Trophoblast cell (in vitro differentiated cells and primary cell): ENCODE results near the gene EXOC1.
A peak's percentile ranks its signal among the peaks of the same experiment; 100 is the strongest.

ENCODE experiments used
- DNase-seq, 2 donors: peaks; one replicate each; pipeline ENCODE4 v3.0.0-alpha.2; 2016
- H2AFZ ChIP-seq: 2 replicates; pipeline ENCODE4 v1.6.1; 2013; ENCODE audit warnings: low read length, moderate library complexity, mild to moderate bottlenecking; ENCODE audit not compliant: insufficient read depth, poor library complexity
- H2AK5ac ChIP-seq: 2 replicates; pipeline ENCODE4 v1.6.1; 2013; ENCODE audit warnings: mild to moderate bottlenecking, low read length
- H2BK120ac ChIP-seq: 2 replicates; pipeline ENCODE4 v1.6.1; 2013; ENCODE audit warnings: low read length, mild to moderate bottlenecking, moderate library complexity; ENCODE audit not compliant: insufficient read depth, poor library complexity
- H2BK12ac ChIP-seq: 2 replicates; pipeline ENCODE4 v1.6.1; 2013; ENCODE audit warnings: mild to moderate bottlenecking, low read length, moderate library complexity
- H2BK5ac ChIP-seq: 2 replicates; pipeline ENCODE4 v1.6.1; 2013; ENCODE audit warnings: low read length, low read depth, moderate library complexity, mild to moderate bottlenecking; ENCODE audit not compliant: poor library complexity
- H3K14ac ChIP-seq: 2 replicates; pipeline ENCODE4 v1.6.1; 2013; ENCODE audit warnings: mild to moderate bottlenecking, low read length
- H3K18ac ChIP-seq: 2 replicates; pipeline ENCODE4 v1.6.1; 2013; ENCODE audit warnings: mild to moderate bottlenecking, low read length
- H3K23ac ChIP-seq: 2 replicates; pipeline ENCODE4 v1.6.1; 2013; ENCODE audit warnings: low read length
- H3K27ac ChIP-seq: 2 replicates; pipeline ENCODE4 v1.5.1; 2013; ENCODE audit warnings: low read depth, mild to moderate bottlenecking, inconsistent platforms, low read length, moderate library complexity
- H3K27me3 ChIP-seq: 2 replicates; pipeline ENCODE4 v1.6.1; 2013; ENCODE audit warnings: inconsistent platforms, mild to moderate bottlenecking, low read length, moderate library complexity; ENCODE audit not compliant: insufficient read depth
- H3K36me3 ChIP-seq, 2 experiments: 1 replicate in 1 of 2; 2 replicates in 1 of 2; pipeline ENCODE4 v1.6.1; 2013; ENCODE audit warnings: low read length in 2 of 2, mild to moderate bottlenecking in 2 of 2, moderate library complexity in 1 of 2; ENCODE audit not compliant: insufficient read depth in 2 of 2, control insufficient read depth in 1 of 2
- H3K4ac ChIP-seq: 2 replicates; pipeline ENCODE4 v1.6.1; 2013; ENCODE audit warnings: low read depth, mild to moderate bottlenecking, low read length, moderate library complexity
- H3K4me1 ChIP-seq, 2 experiments: 1 replicate in 1 of 2; 2 replicates in 1 of 2; pipeline ENCODE4 v1.6.1; 2013; ENCODE audit warnings: low read length in 2 of 2, mild to moderate bottlenecking in 2 of 2, moderate library complexity in 1 of 2; ENCODE audit not compliant: insufficient read depth in 2 of 2, control insufficient read depth in 1 of 2
- H3K4me2 ChIP-seq: 2 replicates; pipeline ENCODE4 v1.6.1; 2013; ENCODE audit warnings: inconsistent platforms, mild to moderate bottlenecking, low read length, moderate library complexity
- H3K4me3 ChIP-seq: 2 replicates; pipeline ENCODE4 v1.5.1; 2013; ENCODE audit warnings: mild to moderate bottlenecking, low read depth, low read length, inconsistent platforms
- H3K79me1 ChIP-seq: one replicate; pipeline ENCODE4 v1.6.1; 2013; ENCODE audit warnings: low read length
- H3K79me2 ChIP-seq: 2 replicates; pipeline ENCODE4 v1.6.1; 2013; ENCODE audit warnings: low read length, mild to moderate bottlenecking; ENCODE audit not compliant: control insufficient read depth, insufficient read depth, poor library complexity
- H3K9ac ChIP-seq: 2 replicates; pipeline ENCODE4 v1.6.1; 2013; ENCODE audit warnings: mild to moderate bottlenecking, low read length
- H3K9me3 ChIP-seq: 2 replicates; pipeline ENCODE4 v1.6.1; 2013; ENCODE audit warnings: low read depth, mild to moderate bottlenecking, control low read depth, inconsistent platforms, low read length; ENCODE audit not compliant: insufficient read depth
- H4K12ac ChIP-seq: 2 replicates; pipeline ENCODE4 v1.6.1; 2013; ENCODE audit warnings: low read depth, mild to moderate bottlenecking, low read length, moderate library complexity
- H4K8ac ChIP-seq: 2 replicates; pipeline ENCODE4 v1.6.1; 2013; ENCODE audit warnings: low read depth, mild to moderate bottlenecking, low read length, moderate library complexity
- H4K91ac ChIP-seq: one replicate; pipeline ENCODE4 v1.6.1; 2013; ENCODE audit warnings: low read depth, mild to moderate bottlenecking, low read length, moderate library complexity
- WGBS: extraction: QIAGEN DNeasy Blood & Tissue Kit; methylation state at CpG from one replicate; pipeline ENCODE4 v1.1.7; 2013; ENCODE audit warnings: missing lambda C conversion rate; ENCODE audit not compliant: insufficient read length, insufficient coverage; ENCODE audit errors: extremely low coverage; 5-methylcytosine and 5-hydroxymethylcytosine counted together

Gene EXOC1

GRCh38 chr4:55939421-55939820 lies 86.0 kb downstream of the EXOC1 start:
- H2BK5ac ChIP-seq: no peak overlapping the region
- no peak overlapping the region for H3K4ac ChIP-seq
- H2BK120ac ChIP-seq: no peak overlapping the region
- H3K23ac ChIP-seq: no peak overlapping the region
- H3K36me3 ChIP-seq: no peaks in the 10 kb centered on the region
- no peak overlapping the region for H2AFZ ChIP-seq
- H4K8ac ChIP-seq: no peak overlapping the region
- no peak overlapping the region for H2AK5ac ChIP-seq
- H3K4me1 ChIP-seq: no peaks in the 10 kb centered on the region
- H2BK12ac ChIP-seq: no peak overlapping the region
- no peaks in the 10 kb centered on the region for H3K9me3 ChIP-seq
- H4K91ac ChIP-seq: no peak overlapping the region
- no peak overlapping the region for H3K9ac ChIP-seq
- no peaks in the 10 kb centered on the region for H3K79me1 ChIP-seq
- DNase-seq: no peak
- WGBS: no CpG with 5 or more reads among the region's 2 CpGs
- no peaks in the 10 kb centered on the region for H3K79me2 ChIP-seq
- H3K27me3 ChIP-seq: no peaks in the 10 kb centered on the region
- H3K4me3 ChIP-seq: no peak overlapping the region
- H3K14ac ChIP-seq: no peak overlapping the region
- no peak overlapping the region for H3K18ac ChIP-seq
- H4K12ac ChIP-seq: no peak overlapping the region
- H3K27ac ChIP-seq: no peak overlapping the region
- H3K4me2 ChIP-seq: no peak overlapping the region

- H3K27me3 ChIP-seq: no peaks in the 10 kb centered on the region
- H3K4me1 ChIP-seq: no peaks in the 10 kb centered on the region
- no peaks in the 10 kb centered on the region for H3K9me3 ChIP-seq
- H3K14ac ChIP-seq: no peak overlapping the region
- no peak overlapping the region for H2BK12ac ChIP-seq
- H4K91ac ChIP-seq: no peak overlapping the region
- WGBS: no CpG with 5 or more reads among the region's 3 CpGs
- no peak overlapping the region for H3K23ac ChIP-seq
- no peaks in the 10 kb centered on the region for H3K79me1 ChIP-seq
- H3K36me3 ChIP-seq: no peaks in the 10 kb centered on the region
- H3K79me2 ChIP-seq: no peaks in the 10 kb centered on the region
- H3K27ac ChIP-seq: no peak overlapping the region
- H4K12ac ChIP-seq: no peak overlapping the region
- H2AFZ ChIP-seq: no peak overlapping the region
- no peak for DNase-seq
- no peak overlapping the region for H3K9ac ChIP-seq
- H3K4me2 ChIP-seq: no peak overlapping the region
- no peak overlapping the region for H3K4me3 ChIP-seq
- H3K4ac ChIP-seq: no peak overlapping the region
- no peak overlapping the region for H2BK120ac ChIP-seq
- no peak overlapping the region for H2BK5ac ChIP-seq
- H3K18ac ChIP-seq: no peak overlapping the region
- H4K8ac ChIP-seq: no peak overlapping the region
- no peak overlapping the region for H2AK5ac ChIP-seq
These were observed 88.5 kb downstream of the EXOC1 start for GRCh38 chr4:55941881-55942396.

GRCh38 chr4:55947254-55947882 lies 93.9 kb downstream of the EXOC1 start:
- H2AK5ac ChIP-seq: no peak overlapping the region
- H3K4me3 ChIP-seq: no peak overlapping the region
- DNase-seq: peak in 1 of 2 donors; percentile 27
- H2BK5ac ChIP-seq: no peak overlapping the region
- peak overlapping the region; percentile 61 for H4K91ac ChIP-seq
- peaks cover 7% of the 10 kb centered on the region for H3K79me2 ChIP-seq
- no peaks in the 10 kb centered on the region for H3K27me3 ChIP-seq
- peaks cover 0 to 11% of the 10 kb centered on the region in 2 experiments for H3K4me1 ChIP-seq
- peak overlapping the region; percentile 41 for H2BK120ac ChIP-seq
- H3K27ac ChIP-seq: peak overlapping the region; percentile 97
- no peaks in the 10 kb centered on the region for H3K36me3 ChIP-seq
- WGBS: no CpG with 5 or more reads among the region's 6 CpGs
- H4K12ac ChIP-seq: no peak overlapping the region
- no peak overlapping the region for H2AFZ ChIP-seq
- no peak overlapping the region for H3K14ac ChIP-seq
- no peak overlapping the region for H3K4me2 ChIP-seq
- H3K79me1 ChIP-seq: peaks cover 10% of the 10 kb centered on the region
- H2BK12ac ChIP-seq: peak overlapping the region; percentile 11
- H3K9me3 ChIP-seq: no peaks in the 10 kb centered on the region
- peak overlapping the region; percentile 35 for H4K8ac ChIP-seq
- no peak overlapping the region for H3K18ac ChIP-seq
- H3K23ac ChIP-seq: no peak overlapping the region
- no peak overlapping the region for H3K4ac ChIP-seq
- no peak overlapping the region for H3K9ac ChIP-seq

- DNase-seq: peak; percentile 79 to 92
- peak overlapping the region; percentile 99 for H4K91ac ChIP-seq
- peaks cover 0 to 11% of the 10 kb centered on the region in 2 experiments for H3K4me1 ChIP-seq
- H3K27me3 ChIP-seq: no peaks in the 10 kb centered on the region
- H3K4me3 ChIP-seq: peak overlapping the region; percentile 67
- peak overlapping the region; percentile 34 for H2BK120ac ChIP-seq
- H4K8ac ChIP-seq: peak overlapping the region; percentile 98
- H2BK5ac ChIP-seq: no peak overlapping the region
- H3K79me1 ChIP-seq: peaks cover 10% of the 10 kb centered on the region
- H3K9ac ChIP-seq: peak overlapping the region; percentile 3
- WGBS: no CpG with 5 or more reads among the region's 19 CpGs
- peak overlapping the region; percentile 83 for H4K12ac ChIP-seq
- no peak overlapping the region for H3K23ac ChIP-seq
- peaks cover 7% of the 10 kb centered on the region for H3K79me2 ChIP-seq
- peak overlapping the region; percentile 90 for H3K18ac ChIP-seq
- H3K4ac ChIP-seq: no peak overlapping the region
- H2AK5ac ChIP-seq: no peak overlapping the region
- H3K4me2 ChIP-seq: peak overlapping the region; percentile 83
- H3K27ac ChIP-seq: peak overlapping the region; percentile 97
- no peaks in the 10 kb centered on the region for H3K9me3 ChIP-seq
- peak overlapping the region; percentile 11 for H2BK12ac ChIP-seq
- peak overlapping the region; percentile 46 for H3K14ac ChIP-seq
- H2AFZ ChIP-seq: peak overlapping the region; percentile 82
- H3K36me3 ChIP-seq: no peaks in the 10 kb centered on the region
These were observed 94.7 kb downstream of the EXOC1 start for GRCh38 chr4:55947912-55948725.
